Natural killer cell treated with Interleukin-12 subunit alpha and Interleukin-12 subunit beta and Interleukin-15 and Interleukin-18, amount 100 ng/mL, for 72 hours (primary cell): ENCODE results near the gene PLCL2. TPM values are rescaled to one million over a fixed set of nuclear protein-coding genes. Genes with fewer than 3 reads are reported as not detected.

Experiments
- ATAC-seq, 2 donors: fragments of 150-1000 bp; cut with Tn5 transposase in 1 of 2; sonication (Bioruptor Pico), chemical (Tn5 transposase) in 1 of 2; 2 replicates each; pipeline ENCODE4 v1.10.0; 2021
- DNase-seq: peaks from one replicate; pipeline ENCODE4 v3.0.0; 2022; ENCODE audit warnings: low spot score
- H3K27ac Mint-ChIP-seq, 2 donors: 1 replicate in 1 of 2; 2 replicates in 1 of 2; pipeline ENCODE4 v1.8.0; 2022; ENCODE audit warnings: mixed read lengths in 2 of 2, mild to moderate bottlenecking in 1 of 2, moderate library complexity in 1 of 2
- H3K27me3 Mint-ChIP-seq, 2 donors: 1 replicate in 1 of 2; 2 replicates in 1 of 2; pipeline ENCODE4 v1.8.0; 2022; ENCODE audit warnings: mixed read lengths in 2 of 2
- H3K36me3 Mint-ChIP-seq: one replicate; pipeline ENCODE4 v1.8.0; 2022; ENCODE audit warnings: mixed read lengths
- H3K4me1 Mint-ChIP-seq, 2 donors: 1 replicate in 1 of 2; 2 replicates in 1 of 2; pipeline ENCODE4 v1.8.0; 2022; ENCODE audit warnings: low read depth in 2 of 2, mixed read lengths in 2 of 2, mild to moderate bottlenecking in 1 of 2
- H3K4me3 Mint-ChIP-seq: one replicate; pipeline ENCODE4 v1.8.0; 2022; ENCODE audit warnings: mixed read lengths
- H3K9me3 Mint-ChIP-seq: 2 replicates; pipeline ENCODE4 v1.8.0; 2022; ENCODE audit warnings: mixed read lengths
- total RNA-seq, 2 donors: library from RNA; stranded (reverse); gene quantifications; one replicate each; pipeline ENCODE4 v1.2.3, GENCODE V29; 2022

Gene PLCL2
- total RNA-seq, 2 donors from 2014 or later = 12.5 to 17.2 TPM

DNA sequence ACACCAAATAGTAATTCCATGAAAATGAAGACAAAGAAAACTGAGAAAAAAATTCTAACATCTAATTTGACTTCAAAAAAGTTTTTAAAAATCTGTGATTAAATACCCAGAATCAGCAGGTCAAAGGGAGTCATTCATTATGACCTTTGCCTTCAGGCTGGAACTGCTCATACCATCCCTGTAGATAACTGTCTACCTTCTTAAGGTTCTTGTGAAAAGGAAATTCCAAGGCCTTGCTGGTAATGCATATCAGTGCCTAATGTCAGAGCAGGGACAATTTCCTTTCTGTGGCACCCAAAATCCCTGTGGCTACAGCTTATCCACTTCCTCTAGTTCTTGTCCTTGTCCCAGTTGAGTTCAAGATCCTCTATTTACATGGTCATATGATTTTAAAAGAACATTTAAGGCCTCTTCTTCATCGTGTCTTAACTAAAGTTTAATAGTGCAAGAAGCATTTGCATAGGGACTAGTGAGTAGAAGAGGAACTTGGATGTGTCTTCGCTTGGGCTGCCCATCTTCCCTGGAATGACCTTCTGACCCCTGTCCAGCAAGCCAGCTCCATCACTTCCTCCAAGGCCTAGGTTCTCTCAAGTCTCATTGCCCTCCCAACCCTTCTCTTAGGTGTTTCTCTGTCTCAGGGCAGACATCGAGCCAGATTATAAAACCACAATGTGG, 8.7 kb upstream of the PLCL2 start:
- DNase-seq = no peak
- no peak overlapping the region for H3K27ac Mint-ChIP-seq
- peaks cover 3% of the 10 kb centered on the region for H3K9me3 Mint-ChIP-seq
- peaks cover 0 to 3% of the 10 kb centered on the region in 2 donors for H3K4me1 Mint-ChIP-seq
- peaks cover 39 to 40% of the 10 kb centered on the region in 2 donors for H3K27me3 Mint-ChIP-seq
- H3K36me3 Mint-ChIP-seq = peaks cover 5% of the 10 kb centered on the region
- H3K4me3 Mint-ChIP-seq = no peak overlapping the region
- no peak for ATAC-seq

DNA sequence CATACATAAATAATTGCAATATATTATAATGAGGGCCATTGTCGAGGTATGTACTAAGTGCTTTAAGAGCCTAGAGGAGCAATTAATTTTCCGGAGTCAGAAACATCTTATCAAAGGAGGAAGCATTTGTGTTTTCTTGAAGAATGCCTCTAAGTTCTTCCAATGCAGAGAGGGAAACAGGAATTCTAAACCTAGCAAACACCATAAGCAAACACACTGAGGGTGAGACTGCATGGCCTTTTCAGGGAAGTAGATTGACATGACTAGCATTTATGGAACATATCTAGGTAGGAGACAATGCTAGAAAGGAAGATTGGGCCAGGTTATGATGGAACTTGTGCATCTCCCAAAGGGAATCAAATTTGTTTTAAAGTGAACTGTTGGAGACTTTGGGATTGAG, 7.2 kb upstream of the PLCL2 start:
- Mint-ChIP-seq H3K27me3 (peaks cover 34 to 38% of the 10 kb centered on the region in 2 donors), H3K27ac (no peak overlapping the region), H3K9me3 (peaks cover 3% of the 10 kb centered on the region), H3K4me1 (peaks cover 0 to 3% of the 10 kb centered on the region in 2 donors), H3K4me3 (no peak overlapping the region), H3K36me3 (peaks cover 5% of the 10 kb centered on the region)
- no peak for ATAC-seq
- DNase-seq = no peak

DNA sequence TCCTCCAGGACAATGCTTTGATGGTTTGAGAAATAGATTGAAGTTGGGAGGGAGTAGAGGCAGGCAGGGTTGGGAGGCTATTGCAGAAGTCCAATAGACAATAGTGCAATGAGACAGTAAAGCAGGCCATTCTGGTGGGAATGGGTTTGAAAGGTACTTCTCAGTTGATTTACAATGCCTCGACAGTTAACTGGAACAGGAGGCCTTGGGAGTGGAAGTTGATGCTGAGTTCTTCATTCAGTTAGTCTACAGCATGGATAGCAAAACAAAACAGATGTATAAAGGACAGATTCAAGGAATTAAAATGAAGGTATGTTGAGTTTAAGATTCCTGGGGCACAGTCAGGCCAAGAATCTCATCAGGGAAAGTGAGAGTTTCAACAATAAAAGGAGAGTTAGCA, 6.8 kb upstream of the PLCL2 start:
- no peak for ATAC-seq
- no peak overlapping the region for H3K27ac Mint-ChIP-seq

DNA sequence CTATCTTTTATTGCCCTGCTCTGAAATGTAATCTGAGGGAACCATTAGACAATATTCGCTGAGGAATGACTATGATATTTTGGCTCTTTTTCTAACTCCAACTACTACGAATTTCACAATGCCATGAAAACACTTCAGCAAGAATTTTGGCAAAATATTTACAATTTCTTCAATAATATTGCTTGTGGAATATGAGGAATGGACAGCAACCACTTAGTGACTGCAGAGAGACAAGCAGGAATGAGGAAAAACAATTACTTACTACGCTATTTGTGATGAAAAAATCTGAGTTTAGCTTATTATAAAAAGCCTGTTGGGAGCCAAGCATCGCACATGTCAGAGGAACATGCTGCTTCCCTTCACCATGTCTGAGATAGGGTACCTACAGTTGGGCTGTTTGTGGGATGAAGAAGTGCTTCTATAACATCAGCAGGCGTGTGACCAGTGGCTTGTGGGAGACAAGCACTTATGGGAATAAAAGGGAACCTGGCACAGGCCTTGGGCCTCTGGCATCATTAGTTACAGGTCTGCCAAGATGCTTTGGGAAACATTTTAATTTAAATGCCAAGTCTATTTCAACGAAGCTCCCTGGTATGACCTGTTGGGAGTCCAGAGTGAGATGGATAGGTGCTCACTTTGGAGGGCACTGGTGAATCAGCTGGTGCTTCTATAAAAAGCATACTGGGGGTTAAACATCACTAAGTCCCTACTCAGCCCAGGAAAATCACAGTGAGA, 2.7 kb upstream of the PLCL2 start:
- Mint-ChIP-seq H3K36me3 (peaks cover 5% of the 10 kb centered on the region), H3K27me3 (peaks cover 19 to 23% of the 10 kb centered on the region in 2 donors), H3K4me3 (peak overlapping the region; percentile 56), H3K27ac (peak overlapping the region; percentile 66 to 84), H3K4me1 (peaks cover 18 to 31% of the 10 kb centered on the region in 2 donors), H3K9me3 (peaks cover 3% of the 10 kb centered on the region)
- DNase-seq (no peak), ATAC-seq (no peak)

More for the DNA sequence above, 6.8 kb upstream of the PLCL2 start:
- H3K9me3 Mint-ChIP-seq = peaks cover 3% of the 10 kb centered on the region
- peaks cover 0 to 5% of the 10 kb centered on the region in 2 donors for H3K4me1 Mint-ChIP-seq
- peaks cover 5% of the 10 kb centered on the region for H3K36me3 Mint-ChIP-seq
- H3K4me3 Mint-ChIP-seq = no peak overlapping the region
- H3K27me3 Mint-ChIP-seq = peaks cover 30 to 37% of the 10 kb centered on the region in 2 donors
- DNase-seq = no peak

DNA sequence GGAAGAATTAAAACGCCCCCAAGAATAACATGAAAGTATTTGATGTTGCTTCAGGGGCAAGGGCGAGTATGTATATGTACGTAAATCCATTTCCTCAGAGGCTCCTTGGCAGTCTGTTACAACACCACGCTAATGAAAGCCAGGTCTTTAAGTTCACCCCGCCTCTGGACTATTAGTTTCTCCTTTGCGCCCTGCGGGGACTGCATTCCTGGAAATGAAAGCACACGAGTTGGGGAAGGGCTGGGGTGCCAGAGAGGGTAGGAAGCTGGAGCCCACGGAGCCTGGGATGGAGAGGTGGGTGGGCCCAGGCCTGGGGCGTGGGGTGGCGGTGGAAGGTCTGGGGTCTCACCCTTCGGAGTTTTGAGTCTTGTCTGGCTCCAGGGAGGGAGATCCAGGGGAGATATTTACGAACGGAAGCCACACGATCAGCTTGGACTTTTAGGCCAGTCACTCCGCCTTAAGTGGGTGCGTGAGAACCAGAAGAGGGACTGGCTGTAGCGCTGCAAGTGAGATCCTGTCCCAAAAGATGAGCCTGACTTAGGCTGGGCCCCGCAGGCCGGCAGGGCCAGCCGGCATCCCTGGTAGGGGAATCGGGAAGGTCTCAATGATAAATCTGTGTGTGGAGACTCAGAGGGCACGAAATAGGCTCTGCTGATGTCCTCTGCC, 1.6 kb upstream of the PLCL2 start:
- Mint-ChIP-seq H3K36me3 (peaks cover under 1% of the 10 kb centered on the region), H3K27me3 (peaks cover 10 to 15% of the 10 kb centered on the region in 2 donors), H3K4me1 (peaks cover 29 to 39% of the 10 kb centered on the region in 2 donors), H3K9me3 (peaks cover under 1% of the 10 kb centered on the region), H3K27ac (peak overlapping the region; percentile 66 to 84), H3K4me3 (peak overlapping the region; percentile 56)
- DNase-seq = no peak
- ATAC-seq = no peak

DNA sequence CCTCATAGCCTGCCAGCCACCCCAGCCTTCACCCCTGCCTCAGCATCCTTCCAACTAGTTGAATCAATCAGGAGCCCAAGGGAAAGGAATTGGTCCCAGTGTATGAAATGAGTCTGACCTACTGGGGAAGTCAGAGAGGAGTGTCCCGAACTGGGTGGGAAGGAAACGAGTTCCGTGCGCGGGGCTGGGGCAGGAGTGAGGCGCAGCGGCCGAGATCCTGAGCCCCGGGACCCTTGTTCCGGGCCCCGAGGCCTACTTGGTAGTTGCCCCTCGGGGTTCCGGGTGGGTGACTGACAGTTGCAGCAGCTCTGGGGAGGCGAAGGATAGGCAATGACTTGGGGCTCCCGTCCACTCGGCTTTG, 1.1 kb upstream of the PLCL2 start:
- peaks cover 34 to 42% of the 10 kb centered on the region in 2 donors for H3K4me1 Mint-ChIP-seq
- peak overlapping the region; percentile 56 for H3K4me3 Mint-ChIP-seq
- H3K9me3 Mint-ChIP-seq = no peaks in the 10 kb centered on the region
- H3K27ac Mint-ChIP-seq = peak overlapping the region; percentile 66 to 76
- H3K27me3 Mint-ChIP-seq = peaks cover 9 to 12% of the 10 kb centered on the region in 2 donors
- no peak for DNase-seq
- no peak for ATAC-seq
- no peaks in the 10 kb centered on the region for H3K36me3 Mint-ChIP-seq

DNA sequence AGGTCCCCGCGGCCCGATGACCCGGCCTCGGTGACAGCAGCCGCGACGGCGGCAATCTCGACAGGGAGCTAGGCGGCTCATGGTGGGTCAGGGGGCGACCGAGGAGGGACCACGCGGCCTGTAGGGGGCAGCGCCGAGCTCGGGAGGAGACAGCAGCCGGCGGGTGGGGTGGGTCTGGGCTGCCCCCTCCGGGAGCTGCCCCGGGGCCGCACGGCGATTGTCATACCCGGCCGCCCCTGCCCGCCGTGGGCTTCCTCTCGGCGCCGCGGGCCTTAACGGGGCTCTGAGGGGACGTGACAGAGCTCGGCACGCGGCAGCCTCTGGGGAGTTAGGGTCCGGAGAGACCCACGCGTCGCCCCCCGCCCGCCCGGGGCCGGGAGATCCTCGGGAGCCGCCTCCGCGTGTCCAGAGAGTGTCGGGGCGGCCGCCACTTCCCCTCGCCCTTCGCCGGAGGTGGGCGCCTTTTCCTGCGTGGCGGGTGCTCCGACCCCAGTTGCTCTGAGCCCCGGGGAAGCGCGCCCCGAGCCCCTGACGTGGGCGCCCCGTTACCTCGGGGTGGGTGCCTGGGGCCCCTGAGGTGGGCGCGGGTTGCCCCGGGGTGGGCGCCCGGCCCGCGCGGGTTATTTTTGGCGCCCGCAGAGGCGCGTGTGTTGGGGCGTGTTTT, 539 bp upstream of the PLCL2 start:
- H3K27me3 Mint-ChIP-seq = peaks cover 8 to 9% of the 10 kb centered on the region in 2 donors

DNA sequence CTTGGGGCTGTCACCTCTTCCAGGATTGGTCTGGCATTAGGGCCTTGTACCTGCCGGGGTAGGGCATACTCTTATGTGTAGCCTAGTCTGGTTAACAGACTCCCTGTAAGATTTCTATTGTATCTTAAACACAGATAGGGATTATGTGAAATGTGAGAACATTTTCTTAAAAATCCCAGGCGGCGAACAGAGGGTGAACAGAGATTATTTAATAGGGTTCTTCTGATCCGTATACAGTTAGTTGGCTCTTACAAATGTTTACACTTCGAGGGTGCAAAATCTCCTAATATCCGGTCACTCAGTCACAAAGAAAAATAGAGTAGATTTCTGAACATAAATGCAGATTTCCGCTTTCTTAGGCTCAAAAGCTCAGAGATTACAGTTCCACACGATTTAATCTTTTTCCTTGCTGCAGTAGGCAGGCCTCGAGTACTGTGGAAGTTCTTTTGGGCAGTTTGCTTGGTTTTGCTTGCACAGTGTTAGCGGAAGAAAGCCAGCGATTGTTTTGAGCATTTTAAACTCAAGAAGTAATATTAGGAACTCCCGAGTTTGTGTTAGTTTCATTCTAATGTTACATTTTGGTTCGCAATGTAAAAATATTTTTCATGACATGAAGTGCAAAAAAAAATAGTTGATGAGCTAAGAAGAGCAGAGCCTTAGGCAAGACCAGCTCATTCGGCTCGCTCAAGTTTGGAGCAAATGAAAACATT, 993 bp downstream of the PLCL2 start:
- DNase-seq = no peak
- H3K27me3 Mint-ChIP-seq = peaks cover 0 to 4% of the 10 kb centered on the region in 2 donors
- peak overlapping the region; percentile 87 to 97 for H3K27ac Mint-ChIP-seq
- ATAC-seq = peak in 1 of 2 donors; percentile 28
- H3K4me3 Mint-ChIP-seq = peak overlapping the region; percentile 96
- H3K9me3 Mint-ChIP-seq = no peaks in the 10 kb centered on the region
- H3K4me1 Mint-ChIP-seq = peaks cover 55 to 58% of the 10 kb centered on the region in 2 donors
- no peaks in the 10 kb centered on the region for H3K36me3 Mint-ChIP-seq

More for the DNA sequence above, 539 bp upstream of the PLCL2 start:
- peak overlapping the region; percentile 87 to 97 for H3K27ac Mint-ChIP-seq
- ATAC-seq (peak; percentile 73 to 74), DNase-seq (peak; percentile 77)
- peaks cover 39 to 47% of the 10 kb centered on the region in 2 donors for H3K4me1 Mint-ChIP-seq
- H3K9me3 Mint-ChIP-seq = no peaks in the 10 kb centered on the region
- peak overlapping the region; percentile 93 for H3K4me3 Mint-ChIP-seq
- H3K36me3 Mint-ChIP-seq = no peaks in the 10 kb centered on the region

DNA sequence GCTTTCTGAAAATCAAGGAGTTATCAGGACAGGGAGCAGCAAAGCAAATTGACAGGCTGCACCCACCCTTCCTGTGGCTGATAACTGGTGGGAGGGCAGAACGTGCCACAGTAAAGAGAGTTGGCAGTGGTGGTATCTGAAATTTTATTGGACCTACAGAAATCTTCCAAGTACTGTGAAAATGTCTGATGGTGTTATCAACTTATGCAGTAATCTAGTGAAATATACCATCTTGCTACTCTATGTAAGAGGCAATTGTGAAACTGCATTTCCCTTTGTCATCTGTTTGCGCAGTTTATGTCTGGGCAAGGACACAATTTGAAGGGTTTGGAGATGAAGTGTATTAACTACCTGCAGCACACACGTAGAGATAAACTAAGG, 1.5 kb downstream of the PLCL2 start:
- Mint-ChIP-seq H3K4me1 (peaks cover 60 to 63% of the 10 kb centered on the region in 2 donors), H3K27ac (peak overlapping the region; percentile 87 to 97)

DNA sequence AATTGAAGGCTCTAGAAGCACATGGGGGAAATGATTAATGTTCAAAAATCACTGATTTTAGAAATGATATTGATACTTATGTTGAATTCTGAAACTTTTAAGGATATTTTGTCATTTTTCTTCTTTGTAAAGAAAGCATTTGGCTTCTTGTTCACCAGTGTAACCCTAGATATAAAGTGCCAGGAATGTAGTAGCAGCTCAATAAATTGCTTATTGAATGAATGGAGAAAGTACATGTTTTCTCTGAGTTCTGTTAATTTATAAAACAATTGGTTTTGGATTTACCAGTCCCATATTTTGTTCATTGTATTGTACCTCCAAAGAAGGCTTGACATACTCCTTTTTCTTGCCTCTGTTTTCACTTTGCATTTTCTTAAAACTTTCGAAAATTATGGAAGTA, 2.4 kb downstream of the PLCL2 start:
- peaks cover 0 to 2% of the 10 kb centered on the region in 2 donors for H3K27me3 Mint-ChIP-seq
- peak overlapping the region; percentile 96 for H3K4me3 Mint-ChIP-seq
- H3K4me1 Mint-ChIP-seq = peaks cover 68 to 70% of the 10 kb centered on the region in 2 donors
- H3K27ac Mint-ChIP-seq = peak overlapping the region; percentile 87 to 97
- no peaks in the 10 kb centered on the region for H3K36me3 Mint-ChIP-seq
- no peak for ATAC-seq
- no peaks in the 10 kb centered on the region for H3K9me3 Mint-ChIP-seq
- no peak for DNase-seq

More for the DNA sequence above, 1.5 kb downstream of the PLCL2 start:
- DNase-seq (no peak), ATAC-seq (peak in 1 of 2 donors; percentile 10)
- peaks cover 0 to 4% of the 10 kb centered on the region in 2 donors for H3K27me3 Mint-ChIP-seq
- no peaks in the 10 kb centered on the region for H3K9me3 Mint-ChIP-seq
- no peaks in the 10 kb centered on the region for H3K36me3 Mint-ChIP-seq
- peak overlapping the region; percentile 96 for H3K4me3 Mint-ChIP-seq

DNA sequence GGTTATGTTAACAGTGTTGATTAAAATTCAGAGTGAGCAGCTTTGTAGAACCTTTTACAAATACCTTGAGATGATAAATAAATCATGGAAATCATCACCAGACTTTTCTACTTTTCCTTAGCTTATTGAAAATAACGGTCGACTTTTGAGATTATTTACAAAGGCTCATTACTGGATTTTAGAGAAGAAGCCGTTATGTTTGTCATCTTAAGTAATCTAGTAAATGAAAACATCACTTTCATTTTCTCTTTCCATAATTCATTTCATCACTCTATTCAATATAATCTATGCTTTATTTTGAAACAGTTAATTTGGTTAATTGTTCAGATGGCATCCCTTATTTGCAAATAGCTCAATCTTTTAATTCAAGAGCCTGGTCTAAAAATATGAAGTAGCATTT, 3.6 kb downstream of the PLCL2 start:
- H3K4me1 Mint-ChIP-seq = peaks cover 71 to 77% of the 10 kb centered on the region in 2 donors
- no peaks in the 10 kb centered on the region for H3K27me3 Mint-ChIP-seq
- H3K36me3 Mint-ChIP-seq = no peaks in the 10 kb centered on the region
- peak overlapping the region; percentile 87 to 97 for H3K27ac Mint-ChIP-seq
- no peak for DNase-seq
- no peak for ATAC-seq
- no peaks in the 10 kb centered on the region for H3K9me3 Mint-ChIP-seq
- H3K4me3 Mint-ChIP-seq = peak overlapping the region; percentile 96

DNA sequence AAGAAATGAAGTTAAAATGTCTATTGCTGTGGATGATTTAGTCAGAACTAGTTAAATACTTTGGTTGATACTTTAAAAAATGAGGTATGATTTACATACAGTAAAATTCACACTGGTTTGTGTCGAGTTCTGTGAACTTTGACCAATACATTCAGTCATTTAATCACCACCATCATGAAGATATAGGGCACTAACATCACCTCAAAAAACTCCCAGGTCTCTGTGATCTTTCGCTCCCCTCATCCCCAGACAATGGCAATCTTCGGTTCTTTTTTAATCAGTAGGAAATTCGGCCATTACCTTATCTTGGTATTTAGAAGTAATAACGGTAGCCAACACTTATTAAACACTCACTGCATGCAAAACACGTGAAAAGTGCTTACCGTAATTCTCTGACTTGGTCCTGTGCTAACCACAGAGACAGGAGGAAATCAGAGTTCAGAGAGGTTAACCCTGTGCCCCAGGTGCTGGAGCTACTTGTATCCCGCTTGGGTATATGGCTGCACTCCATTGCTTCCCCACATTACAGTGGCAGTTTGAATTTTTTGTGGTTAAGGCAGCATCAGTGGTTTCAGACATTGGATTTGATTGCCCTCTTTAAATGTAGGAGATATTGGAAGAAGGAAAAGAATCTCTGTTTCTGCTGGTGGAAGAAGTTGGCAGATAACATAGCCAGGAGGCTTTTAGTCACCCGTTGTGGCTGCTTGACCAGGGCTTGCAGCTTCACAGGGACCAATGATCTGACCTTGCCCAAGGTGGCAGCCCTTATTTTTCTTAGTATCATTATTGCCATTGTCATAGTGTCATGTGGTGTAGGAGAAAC, 4.2 kb downstream of the PLCL2 start:
- no peaks in the 10 kb centered on the region for H3K36me3 Mint-ChIP-seq
- no peaks in the 10 kb centered on the region for H3K9me3 Mint-ChIP-seq
- H3K4me1 Mint-ChIP-seq = peaks cover 66 to 81% of the 10 kb centered on the region in 2 donors
- H3K27ac Mint-ChIP-seq = peak overlapping the region; percentile 87 to 97
- no peaks in the 10 kb centered on the region for H3K27me3 Mint-ChIP-seq
- peak overlapping the region; percentile 96 for H3K4me3 Mint-ChIP-seq
- ATAC-seq = peak in 1 of 2 donors; percentile 37
- DNase-seq = no peak
